Measurements from ENCODE around the gene C20orf141.

The C20orf141 gene

GRCh38 chr20:2801286-2801728, 13.5 kb upstream of the C20orf141 start:
- Mint-ChIP-seq H3K36me3 (ENCODE audit: low read depth) (peaks cover 23% of the 10 kb centered on the region), H3K27me3 (ENCODE audit: low read depth, poor library complexity) (peaks cover 49% of the 10 kb centered on the region), H3K9me3 (no peaks in the 10 kb centered on the region), H3K4me1 (peaks cover 68% of the 10 kb centered on the region), H3K4me3 (peak overlapping the region; percentile 92), H3K27ac (no peak overlapping the region)
- TF ChIP-seq CTCF (IDR thresholded peaks at IDR 0.05) = no peak
- no peak for DNase-seq

GRCh38 chr20:2804041-2804828, 10.6 kb upstream of the C20orf141 start:
- no peak for DNase-seq
- Mint-ChIP-seq H3K9me3 (peaks cover 20% of the 10 kb centered on the region), H3K36me3 (ENCODE audit: low read depth) (peaks cover 5% of the 10 kb centered on the region), H3K27ac (no peak overlapping the region), H3K4me3 (peak overlapping the region; percentile 52), H3K4me1 (peaks cover 57% of the 10 kb centered on the region), H3K27me3 (ENCODE audit: low read depth, poor library complexity) (peaks cover 58% of the 10 kb centered on the region)
- TF ChIP-seq CTCF (IDR thresholded peaks at IDR 0.05) = no peak

- Mint-ChIP-seq H3K27ac (no peak overlapping the region), H3K9me3 (peaks cover 26% of the 10 kb centered on the region), H3K36me3 (ENCODE audit: low read depth) (peaks cover 6% of the 10 kb centered on the region), H3K27me3 (ENCODE audit: low read depth, poor library complexity) (peaks cover 58% of the 10 kb centered on the region), H3K4me3 (peak overlapping the region; percentile 52), H3K4me1 (peaks cover 48% of the 10 kb centered on the region)
- DNase-seq = peak; percentile 53
- TF ChIP-seq CTCF (IDR thresholded peaks at IDR 0.05) = no peak
These were observed 9.7 kb upstream of the C20orf141 start for GRCh38 chr20:2804852-2805688.

GRCh38 chr20:2805689-2806350, 9.0 kb upstream of the C20orf141 start:
- DNase-seq = no peak
- peak overlapping the region; percentile 51 for H3K4me3 Mint-ChIP-seq
- peaks cover 32% of the 10 kb centered on the region for H3K9me3 Mint-ChIP-seq
- no peak overlapping the region for H3K27ac Mint-ChIP-seq
- H3K36me3 Mint-ChIP-seq (ENCODE audit: low read depth) = peaks cover 6% of the 10 kb centered on the region
- H3K4me1 Mint-ChIP-seq = peaks cover 44% of the 10 kb centered on the region
- peaks cover 60% of the 10 kb centered on the region for H3K27me3 Mint-ChIP-seq (ENCODE audit: low read depth, poor library complexity)
- TF ChIP-seq CTCF (IDR thresholded peaks at IDR 0.05) = no peak

- peaks cover 11% of the 10 kb centered on the region for H3K36me3 Mint-ChIP-seq (ENCODE audit: low read depth)
- H3K27ac Mint-ChIP-seq = no peak overlapping the region
- H3K9me3 Mint-ChIP-seq = peaks cover 37% of the 10 kb centered on the region
- DNase-seq = no peak
- no peak for TF ChIP-seq CTCF (IDR thresholded peaks at IDR 0.05)
- peaks cover 65% of the 10 kb centered on the region for H3K27me3 Mint-ChIP-seq (ENCODE audit: low read depth, poor library complexity)
- H3K4me1 Mint-ChIP-seq = peaks cover 39% of the 10 kb centered on the region
- peak overlapping the region; percentile 51 for H3K4me3 Mint-ChIP-seq
These were observed 8.5 kb upstream of the C20orf141 start for GRCh38 chr20:2806351-2806701.
